BLaER1 treated with 17β-estradiol and CSF1 and Interleukin-3, amounts not matched to agents 10 nM and 100 nM (cell line): Measurements from ENCODE around the gene CHL1.

Experiments
- H3K27ac ChIP-seq, 11 experiments: shearing (Covaris generic); formaldehyde crosslinking; 2 replicates each; pipeline ENCODE4 v1.8.1; 2022
- H3K27me3 ChIP-seq, 11 experiments: shearing (Covaris generic); formaldehyde crosslinking; 2 replicates each; pipeline ENCODE4 v1.8.1; 2022
- H3K36me3 ChIP-seq, 11 experiments: shearing (Covaris generic); formaldehyde crosslinking; 2 replicates each; pipeline ENCODE4 v1.8.1; 2022
- H3K4me1 ChIP-seq, 10 experiments: shearing (Covaris generic); formaldehyde crosslinking; 2 replicates each; pipeline ENCODE4 v1.8.1; 2022
- H3K4me2 ChIP-seq, 11 experiments: shearing (Covaris generic); formaldehyde crosslinking; 2 replicates each; pipeline ENCODE4 v1.8.1; 2022
- H3K4me3 ChIP-seq, 10 experiments: shearing (Covaris generic); formaldehyde crosslinking; 2 replicates each; pipeline ENCODE4 v1.8.1; 2022
- H3K9ac ChIP-seq, 11 experiments: shearing (Covaris generic); formaldehyde crosslinking; 2 replicates each; pipeline ENCODE4 v1.8.1; 2022
- H3K9me3 ChIP-seq, 11 experiments: shearing (Covaris generic); formaldehyde crosslinking; replicated peaks in 1 of 11; 2 replicates each; pipeline ENCODE4 v1.8.1; 2022
- H4K20me1 ChIP-seq, 11 experiments: shearing (Covaris generic); formaldehyde crosslinking; 2 replicates each; pipeline ENCODE4 v1.8.1; 2022
- Cebpa-rat ChIP-seq, 11 experiments: shearing (Covaris generic); IDR thresholded peaks; 2 replicates each; pipeline ENCODE4 v1.8.1; 2022

The CHL1 gene

GRCh38 chr3:242602-243355 lies 46.2 kb downstream of the CHL1 start:
- Histone ChIP-seq H3K9me3 (peaks cover 0 to 15% (median 0%) of the 10 kb centered on the region in 11 experiments; a peak in 3 of 22 replicates), H3K4me2 (peak overlapping the region; percentile 3 to 58 (median 35); a peak in 19 of 22 replicates), H3K27ac (no peak overlapping the region)

DNA sequence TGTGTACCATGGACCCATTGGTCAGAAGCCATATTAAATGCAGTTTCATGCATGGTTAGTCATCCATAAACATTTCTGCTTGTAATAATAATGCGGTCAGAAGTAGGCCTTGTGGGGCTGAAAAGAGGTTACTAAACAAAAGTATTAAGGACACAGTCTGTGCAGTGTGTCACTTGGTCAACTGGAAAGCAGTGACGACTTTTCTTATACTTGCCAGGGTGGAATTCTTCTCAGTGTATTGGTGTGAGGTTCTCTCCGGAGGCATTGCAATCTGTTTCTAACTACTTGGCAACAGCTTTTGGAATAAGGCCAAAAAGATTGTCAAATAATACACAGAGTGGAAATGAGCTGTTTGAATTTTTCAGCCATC lies 46.8 kb downstream of the CHL1 start:
- Histone ChIP-seq H3K4me1 (peaks cover 7 to 28% (median 20%) of the 10 kb centered on the region in 10 experiments; a peak in 18 of 20 replicates), H3K27me3 (no peaks in the 10 kb centered on the region), H3K9me3 (peaks cover 0 to 15% (median 0%) of the 10 kb centered on the region in 11 experiments; a peak in 3 of 22 replicates), H4K20me1 (no peaks in the 10 kb centered on the region), H3K4me2 (peak overlapping the region; percentile 3 to 58 (median 35); a peak in 19 of 22 replicates), H3K36me3 (no peaks in the 10 kb centered on the region), H3K4me3 (no peak overlapping the region), H3K27ac (no peak overlapping the region), H3K9ac (no peak overlapping the region)
- TF ChIP-seq Cebpa-rat (IDR thresholded peaks at IDR 0.05), result no peak

More at GRCh38 chr3:242602-243355, 46.2 kb downstream of the CHL1 start:
- Histone ChIP-seq H3K27me3 (no peaks in the 10 kb centered on the region), H3K36me3 (no peaks in the 10 kb centered on the region), H3K4me1 (peaks cover 7 to 22% (median 15%) of the 10 kb centered on the region in 10 experiments; a peak in 18 of 20 replicates), H4K20me1 (no peaks in the 10 kb centered on the region), H3K9ac (no peak overlapping the region), H3K4me3 (no peak overlapping the region)
- no peak for TF ChIP-seq Cebpa-rat (IDR thresholded peaks at IDR 0.05)

GRCh38 chr3:244041-244440 lies 47.5 kb downstream of the CHL1 start:
- H3K4me1 ChIP-seq, result peaks cover 11 to 35% (median 27%) of the 10 kb centered on the region in 10 experiments; a peak in 19 of 20 replicates
- no peaks in the 10 kb centered on the region for H3K36me3 ChIP-seq
- no peaks in the 10 kb centered on the region for H4K20me1 ChIP-seq
- TF ChIP-seq Cebpa-rat (IDR thresholded peaks at IDR 0.05), result no peak
- peaks cover 0 to 15% (median 0%) of the 10 kb centered on the region in 11 experiments; a peak in 3 of 22 replicates for H3K9me3 ChIP-seq
- H3K27ac ChIP-seq, result no peak overlapping the region
- H3K27me3 ChIP-seq, result no peaks in the 10 kb centered on the region
- H3K4me2 ChIP-seq, result peak overlapping the region in 6 of 11 experiments; percentile 26 to 58 (median 46); a peak in 4 of 22 replicates
- H3K9ac ChIP-seq, result no peak overlapping the region
- no peak overlapping the region for H3K4me3 ChIP-seq

DNA sequence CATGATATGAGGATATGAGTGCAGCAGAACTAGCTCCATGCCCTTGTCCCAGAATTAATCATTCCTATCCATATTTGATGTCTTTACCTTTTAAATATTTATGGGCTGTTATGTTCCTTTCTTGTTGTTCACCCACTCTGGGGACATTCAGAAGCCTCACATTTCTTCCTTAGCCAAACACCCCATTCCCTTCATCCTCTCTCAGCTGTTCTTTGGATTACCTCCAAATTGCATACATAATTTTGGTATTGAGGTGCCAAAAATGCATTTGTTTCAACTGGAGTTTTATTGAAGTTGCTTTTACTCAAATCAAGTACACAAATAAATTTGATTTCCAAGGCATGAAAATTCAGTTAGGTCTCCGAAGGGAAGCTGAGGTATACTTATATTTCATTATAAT lies 51.4 kb downstream of the CHL1 start:
- Histone ChIP-seq H3K9me3 (peaks cover 0 to 15% (median 0%) of the 10 kb centered on the region in 11 experiments; a peak in 3 of 22 replicates), H3K4me1 (peaks cover 14 to 54% (median 42%) of the 10 kb centered on the region in 10 experiments; a peak in 19 of 20 replicates), H4K20me1 (no peaks in the 10 kb centered on the region), H3K4me2 (peak overlapping the region in 6 of 11 experiments; percentile 24 to 70 (median 62); a peak in 10 of 22 replicates), H3K36me3 (no peaks in the 10 kb centered on the region), H3K27me3 (no peaks in the 10 kb centered on the region), H3K4me3 (no peak overlapping the region), H3K27ac (no peak overlapping the region), H3K9ac (no peak overlapping the region)
- no peak for TF ChIP-seq Cebpa-rat (IDR thresholded peaks at IDR 0.05)

GRCh38 chr3:248864-249520 lies 52.4 kb downstream of the CHL1 start:
- no peak for TF ChIP-seq Cebpa-rat (IDR thresholded peaks at IDR 0.05)
- H3K4me2 ChIP-seq, result peak overlapping the region in 10 of 11 experiments; percentile 0 to 70 (median 62); a peak in 18 of 22 replicates
- no peaks in the 10 kb centered on the region for H4K20me1 ChIP-seq
- H3K36me3 ChIP-seq, result no peaks in the 10 kb centered on the region
- H3K9ac ChIP-seq, result 0 out of 22 replicates have a peak overlapping the region, but pooled peaks of 1 of the 11 experiments have one; percentile 21
- no peak overlapping the region; a peak in 1 of 20 replicates for H3K4me3 ChIP-seq
- H3K27me3 ChIP-seq, result no peaks in the 10 kb centered on the region
- peak overlapping the region in 1 of 11 experiments; percentile 59; a peak in 3 of 22 replicates for H3K27ac ChIP-seq
- peaks cover 6 to 43% (median 32%) of the 10 kb centered on the region in 10 experiments; a peak in 18 of 20 replicates for H3K4me1 ChIP-seq
- H3K9me3 ChIP-seq, result peaks cover 0 to 15% (median 0%) of the 10 kb centered on the region in 11 experiments; a peak in 4 of 22 replicates

DNA sequence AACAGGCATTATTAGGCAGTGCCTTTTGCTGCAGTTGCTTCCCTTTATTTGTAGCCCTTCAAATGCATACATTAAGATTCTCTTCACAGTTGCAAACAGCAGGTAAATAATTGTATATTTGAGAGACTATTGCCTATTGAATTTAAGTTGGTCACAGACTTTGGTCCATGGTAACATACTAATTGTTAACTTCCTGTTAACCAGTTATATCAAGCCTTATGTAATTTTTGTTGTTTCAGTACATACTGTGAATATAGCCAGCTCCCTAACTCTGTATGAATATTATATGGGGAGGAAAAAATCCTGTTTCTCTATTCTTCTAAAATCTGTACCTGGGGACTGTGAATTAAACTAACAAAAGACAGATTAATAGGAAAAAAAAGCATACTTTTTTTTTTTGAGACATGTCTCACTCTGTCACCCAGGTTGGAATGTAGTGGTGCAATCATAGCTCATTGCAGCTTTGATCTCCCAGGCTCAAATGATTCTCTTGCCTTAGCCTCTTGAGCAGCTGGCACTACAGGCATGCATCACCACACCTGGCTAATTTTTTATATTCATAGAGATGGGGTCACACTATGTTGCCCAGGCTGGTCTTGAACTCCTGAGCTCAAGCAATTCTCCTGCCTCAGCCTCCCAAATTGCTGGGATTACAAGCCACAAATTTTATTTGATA lies 53.2 kb downstream of the CHL1 start:
- Histone ChIP-seq H3K27me3 (no peaks in the 10 kb centered on the region), H3K4me1 (peaks cover 6 to 43% (median 31%) of the 10 kb centered on the region in 10 experiments; a peak in 18 of 20 replicates), H3K4me2 (peak overlapping the region in 9 of 11 experiments; percentile 0 to 70 (median 65); a peak in 17 of 22 replicates), H3K9me3 (peaks cover 0 to 17% (median 0%) of the 10 kb centered on the region in 11 experiments; a peak in 5 of 22 replicates), H3K27ac (peak overlapping the region in 1 of 11 experiments; percentile 59; a peak in 3 of 22 replicates), H3K36me3 (no peaks in the 10 kb centered on the region), H4K20me1 (no peaks in the 10 kb centered on the region), H3K4me3 (no peak overlapping the region), H3K9ac (0 out of 22 replicates have a peak overlapping the region, but pooled peaks of 1 of the 11 experiments have one; percentile 21)
- peak in 1 of 11 experiments; percentile 30; a peak in 1 of 22 replicates for TF ChIP-seq Cebpa-rat (IDR thresholded peaks at IDR 0.05)

GRCh38 chr3:256501-256900 lies 59.9 kb downstream of the CHL1 start:
- H3K9me3 ChIP-seq, result peaks cover 0 to 8% (median 0%) of the 10 kb centered on the region in 11 experiments; a peak in 2 of 22 replicates
- H3K4me3 ChIP-seq, result no peak overlapping the region
- no peak overlapping the region for H3K4me2 ChIP-seq
- no peaks in the 10 kb centered on the region for H3K36me3 ChIP-seq
- no peak for TF ChIP-seq Cebpa-rat (IDR thresholded peaks at IDR 0.05)
- no peak overlapping the region for H3K27ac ChIP-seq
- no peaks in the 10 kb centered on the region for H3K4me1 ChIP-seq
- H3K9ac ChIP-seq, result no peak overlapping the region
- H4K20me1 ChIP-seq, result no peaks in the 10 kb centered on the region
- H3K27me3 ChIP-seq, result no peaks in the 10 kb centered on the region

- Histone ChIP-seq H3K9ac (no peak overlapping the region), H3K27ac (no peak overlapping the region), H3K9me3 (peaks cover 0 to 8% (median 0%) of the 10 kb centered on the region in 11 experiments; a peak in 2 of 22 replicates), H3K4me2 (no peak overlapping the region), H3K36me3 (no peaks in the 10 kb centered on the region), H3K4me1 (no peaks in the 10 kb centered on the region), H3K27me3 (no peaks in the 10 kb centered on the region), H4K20me1 (no peaks in the 10 kb centered on the region), H3K4me3 (no peak overlapping the region)
- no peak for TF ChIP-seq Cebpa-rat (IDR thresholded peaks at IDR 0.05)
Observed at GRCh38 chr3:257826-258225, 61.3 kb downstream of the CHL1 start.
